ENCODE measurements around the gene RPL7L1. TPM values are rescaled to one million over a fixed set of nuclear protein-coding genes. Genes with fewer than 3 reads are reported as not detected.

The RPL7L1 gene
- total and polyA plus RNA-seq, 2 of the 13 experiments (the other 11 are each of a cell fraction or from before 2014, with no cell fraction given) = 51.6 to 179 TPM

- TF ChIP-seq, protein P1, sequence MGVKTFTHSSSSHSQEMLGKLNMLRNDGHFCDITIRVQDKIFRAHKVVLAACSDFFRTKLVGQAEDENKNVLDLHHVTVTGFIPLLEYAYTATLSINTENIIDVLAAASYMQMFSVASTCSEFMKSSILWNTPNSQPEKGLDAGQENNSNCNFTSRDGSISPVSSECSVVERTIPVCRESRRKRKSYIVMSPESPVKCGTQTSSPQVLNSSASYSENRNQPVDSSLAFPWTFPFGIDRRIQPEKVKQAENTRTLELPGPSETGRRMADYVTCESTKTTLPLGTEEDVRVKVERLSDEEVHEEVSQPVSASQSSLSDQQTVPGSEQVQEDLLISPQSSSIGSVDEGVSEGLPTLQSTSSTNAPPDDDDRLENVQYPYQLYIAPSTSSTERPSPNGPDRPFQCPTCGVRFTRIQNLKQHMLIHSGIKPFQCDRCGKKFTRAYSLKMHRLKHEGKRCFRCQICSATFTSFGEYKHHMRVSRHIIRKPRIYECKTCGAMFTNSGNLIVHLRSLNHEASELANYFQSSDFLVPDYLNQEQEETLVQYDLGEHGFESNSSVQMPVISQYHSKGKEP (CRISPR knock-in tag; IDR thresholded peaks at IDR 0.05) = no peak
- TF ChIP-seq ZNF367 (CRISPR knock-in tag; IDR thresholded peaks at IDR 0.05; ENCODE audit: borderline replicate concordance) (no peak), ZNF331 (CRISPR knock-in tag; IDR thresholded peaks at IDR 0.05) (peak; percentile 86), MAF1 (CRISPR knock-in tag; IDR thresholded peaks at IDR 0.05; ENCODE audit: borderline replicate concordance) (no peak), MYNN (CRISPR knock-in tag; IDR thresholded peaks at IDR 0.05; ENCODE audit: low read depth) (no peak), ZNF232 (CRISPR knock-in tag; IDR thresholded peaks at IDR 0.05; ENCODE audit: borderline replicate concordance) (no peak; the same call in 1 of the 2 replicates), HNRNPUL1 (IDR thresholded peaks at IDR 0.05; ENCODE audit: low read depth, low read length) (no peak), HNF4A (CRISPR knock-in tag; IDR thresholded peaks at IDR 0.05) (peak; percentile 98), ZNF33B (CRISPR knock-in tag; IDR thresholded peaks at IDR 0.05) (no peak), DNMT1 (CRISPR knock-in tag; IDR thresholded peaks at IDR 0.05) (0 out of 2 replicates have a peak, but pooled peaks have one; percentile 26), AHR (CRISPR knock-in tag; IDR thresholded peaks at IDR 0.05) (no peak; the same call in 1 of the 2 replicates), IKZF4 (CRISPR knock-in tag; IDR thresholded peaks at IDR 0.05; ENCODE audit: borderline replicate concordance, low read depth, not compliant biosample characterization) (no peak), AKNA (CRISPR knock-in tag; IDR thresholded peaks at IDR 0.05; ENCODE audit: borderline replicate concordance) (no peak), FOXC1 (CRISPR knock-in tag; IDR thresholded peaks at IDR 0.05; ENCODE audit: borderline replicate concordance) (0 out of 2 replicates have a peak, but pooled peaks have one; percentile 71), ZNF619 (CRISPR knock-in tag; IDR thresholded peaks at IDR 0.05) (no peak), ZNF12 (CRISPR knock-in tag; IDR thresholded peaks at IDR 0.05) (peak; percentile 28; the same call in 1 of the 2 replicates), ZNF691 (CRISPR knock-in tag; IDR thresholded peaks at IDR 0.05; ENCODE audit: borderline replicate concordance, low read depth) (peak; percentile 85; the same call in 1 of the 2 replicates), NR1H2 (CRISPR knock-in tag; IDR thresholded peaks at IDR 0.05; ENCODE audit: borderline replicate concordance, low read depth) (no peak; the same call in 1 of the 2 replicates), ZNF274 (CRISPR knock-in tag; IDR thresholded peaks at IDR 0.05) (peak; percentile 37; the same call in 1 of the 2 replicates)
- TF ChIP-seq, protein P2, sequence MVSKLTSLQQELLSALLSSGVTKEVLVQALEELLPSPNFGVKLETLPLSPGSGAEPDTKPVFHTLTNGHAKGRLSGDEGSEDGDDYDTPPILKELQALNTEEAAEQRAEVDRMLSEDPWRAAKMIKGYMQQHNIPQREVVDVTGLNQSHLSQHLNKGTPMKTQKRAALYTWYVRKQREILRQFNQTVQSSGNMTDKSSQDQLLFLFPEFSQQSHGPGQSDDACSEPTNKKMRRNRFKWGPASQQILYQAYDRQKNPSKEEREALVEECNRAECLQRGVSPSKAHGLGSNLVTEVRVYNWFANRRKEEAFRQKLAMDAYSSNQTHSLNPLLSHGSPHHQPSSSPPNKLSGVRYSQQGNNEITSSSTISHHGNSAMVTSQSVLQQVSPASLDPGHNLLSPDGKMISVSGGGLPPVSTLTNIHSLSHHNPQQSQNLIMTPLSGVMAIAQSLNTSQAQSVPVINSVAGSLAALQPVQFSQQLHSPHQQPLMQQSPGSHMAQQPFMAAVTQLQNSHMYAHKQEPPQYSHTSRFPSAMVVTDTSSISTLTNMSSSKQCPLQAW (CRISPR knock-in tag; IDR thresholded peaks at IDR 0.05) = peak; percentile 94
Observed at GRCh38 chr6:42938987-42939809, 59.8 kb downstream of the RPL7L1 start (continued).
